Superior temporal gyrus (tissue), 1 donor: ENCODE data around the gene SRRD.
A peak's percentile ranks its signal among the peaks of the same experiment; 100 is the strongest.
"Not testable (repeated sequence)": the region's sequence is repeated elsewhere in the genome, so short reads cannot be mapped to it uniquely, and the experiment has no call there.

Experiments
- DNase-seq: peaks from one replicate; pipeline ENCODE4 v3.0.0-alpha.2; 2016; ENCODE audit errors: extremely low spot score

SRRD gene

DNA sequence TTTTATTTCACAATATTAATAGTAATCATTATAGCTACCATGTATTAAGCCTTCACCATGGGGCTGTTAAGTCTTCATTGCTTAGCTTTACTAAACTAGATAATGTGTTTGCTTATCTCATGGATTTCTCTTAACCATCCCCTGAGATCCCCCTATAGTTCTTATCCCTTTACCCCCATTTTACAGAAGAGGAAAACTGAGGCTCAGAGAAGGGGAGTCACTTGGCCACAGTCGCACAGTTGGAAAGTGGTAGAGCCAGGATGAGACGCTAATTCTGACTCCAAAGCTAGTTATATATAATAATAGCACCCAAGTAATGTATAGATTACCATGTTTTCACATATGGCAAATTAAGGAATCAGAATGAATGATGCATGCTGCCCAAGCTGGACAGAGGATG is 38.3 kb downstream of the SRRD start:
- DNase-seq = no peak

- DNase-seq = peak; percentile 13
These were observed 38.9 kb downstream of the SRRD start for GRCh38 chr22:26522592-26522991.

DNA sequence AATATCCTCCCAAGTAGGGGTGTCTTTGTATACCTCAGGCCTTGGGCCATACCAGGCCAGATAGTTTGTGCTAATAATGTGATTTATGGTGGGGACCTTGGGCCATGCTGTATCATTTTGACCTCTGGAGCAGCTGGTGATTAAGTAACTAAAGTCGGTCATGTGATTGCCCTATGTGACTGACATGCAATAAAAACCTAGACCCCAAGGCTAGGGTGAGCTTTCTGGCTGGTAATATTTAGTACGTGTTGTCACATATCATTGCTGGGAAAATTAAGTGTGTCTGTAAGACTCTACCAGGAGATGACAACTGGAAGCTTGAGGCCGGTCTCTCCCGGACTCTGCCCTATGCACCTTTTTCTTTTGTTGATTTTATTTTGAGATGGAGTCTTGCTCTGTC is 41.2 kb downstream of the SRRD start:
- no peak for DNase-seq

- DNase-seq = peak; percentile 44
These were observed 42.4 kb downstream of the SRRD start for GRCh38 chr22:26525946-26526564.

GRCh38 chr22:26527167-26527566 is 43.5 kb downstream of the SRRD start:
- no peak for DNase-seq

- no peak for DNase-seq
These were observed 44.1 kb downstream of the SRRD start for GRCh38 chr22:26527574-26528465.

DNA sequence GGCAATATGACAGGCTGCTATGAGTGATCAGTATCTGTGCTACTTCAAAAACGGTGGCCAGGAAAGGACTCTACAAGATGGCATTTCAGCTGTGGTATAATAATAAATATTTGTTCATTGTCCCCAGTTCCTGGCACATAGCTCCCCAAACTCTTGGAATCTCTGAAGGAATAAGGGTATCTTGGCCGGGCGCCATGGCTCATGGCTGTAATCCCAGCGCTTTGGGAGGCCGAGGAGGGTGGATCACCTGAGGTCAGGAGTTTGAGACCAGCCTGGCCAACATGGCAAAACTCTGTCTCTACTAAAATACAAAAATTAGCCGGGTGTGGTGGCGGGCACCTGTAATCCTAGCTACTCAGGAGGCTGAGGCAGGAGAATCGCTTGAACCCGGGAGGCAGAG is 44.8 kb downstream of the SRRD start:
- not testable (repeated sequence) for DNase-seq

- DNase-seq = no peak
These were observed 45.7 kb downstream of the SRRD start for GRCh38 chr22:26529345-26529744.

- no peak for DNase-seq
These were observed 50.6 kb downstream of the SRRD start for GRCh38 chr22:26534171-26534855.

DNA sequence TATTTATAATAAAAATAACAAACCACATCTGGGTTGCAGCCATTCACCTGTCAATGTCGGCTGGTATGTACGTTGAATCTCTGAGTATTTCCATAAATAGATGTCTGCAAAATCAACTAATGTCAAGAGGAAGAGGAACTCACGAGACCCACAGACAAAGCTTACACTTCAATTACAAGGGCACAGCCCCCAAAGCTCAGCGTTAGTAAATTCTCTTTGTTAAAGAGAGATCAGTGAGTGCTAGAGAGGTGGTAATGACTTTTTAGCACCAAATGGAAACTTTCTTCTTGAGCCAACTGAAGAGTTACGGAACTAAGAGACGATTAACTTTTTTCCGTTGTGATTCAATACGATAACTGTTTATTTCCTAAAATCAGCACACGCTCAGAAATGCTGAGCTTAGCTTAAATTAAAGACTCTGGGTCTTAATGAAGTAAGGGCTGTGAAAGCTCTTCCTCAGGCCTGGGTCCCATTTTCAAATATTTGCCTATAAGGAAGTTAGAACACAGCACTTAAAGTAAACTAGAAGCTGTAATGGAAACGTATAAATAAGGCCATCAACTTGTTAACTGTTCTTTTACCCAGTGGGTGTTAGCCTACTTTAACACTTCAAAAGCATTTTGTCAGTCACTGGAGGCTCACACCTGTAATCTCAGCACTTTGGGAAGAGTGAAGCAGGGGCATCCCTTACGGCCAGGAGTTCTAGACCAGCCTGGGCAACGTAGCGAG is 51.4 kb downstream of the SRRD start:
- no peak for DNase-seq

DNA sequence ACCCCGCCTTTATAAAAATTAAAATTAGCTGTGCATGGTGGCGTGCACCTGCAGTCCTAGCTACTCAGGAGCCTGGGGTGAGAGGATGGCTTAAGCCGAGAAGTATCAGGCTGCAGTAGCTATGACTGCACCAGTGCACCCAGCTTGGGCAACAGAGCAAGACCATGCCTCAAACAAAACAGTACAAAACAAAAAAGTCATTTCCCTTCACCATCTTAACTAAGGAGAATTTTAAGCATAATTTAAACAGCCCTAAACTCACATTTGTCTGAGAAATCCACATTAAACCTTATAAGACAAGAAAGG is 51.9 kb downstream of the SRRD start:
- no peak for DNase-seq

GRCh38 chr22:26536056-26536761 is 52.5 kb downstream of the SRRD start:
- no peak for DNase-seq

- no peak for DNase-seq
These were observed 53.1 kb downstream of the SRRD start for GRCh38 chr22:26536762-26537134.

GRCh38 chr22:26540119-26540518 is 56.4 kb downstream of the SRRD start:
- no peak for DNase-seq

- DNase-seq = no peak
These were observed 57.6 kb downstream of the SRRD start for GRCh38 chr22:26541167-26541819.

DNA sequence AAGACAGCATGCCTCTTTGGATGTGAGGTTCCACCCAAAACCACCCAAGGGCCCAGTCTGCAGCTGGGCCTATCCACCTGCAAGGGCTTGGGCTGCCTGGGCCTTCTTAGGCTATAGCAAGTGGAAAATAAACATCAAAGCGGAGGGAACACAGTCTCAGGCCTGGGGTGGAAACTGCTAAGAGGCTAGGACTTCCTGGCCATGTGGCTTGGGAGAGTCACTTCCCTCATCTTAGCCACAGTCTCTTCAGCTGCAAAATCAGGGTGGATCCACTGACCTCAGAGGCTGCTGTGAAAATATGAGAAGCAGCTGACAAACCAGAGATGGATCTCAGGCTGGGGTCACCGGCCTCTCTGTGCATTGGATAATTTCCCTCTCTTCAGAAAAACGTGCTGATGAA is 59.2 kb downstream of the SRRD start:
- DNase-seq = no peak
